ENCODE data around the gene PDGFA.

DNA sequence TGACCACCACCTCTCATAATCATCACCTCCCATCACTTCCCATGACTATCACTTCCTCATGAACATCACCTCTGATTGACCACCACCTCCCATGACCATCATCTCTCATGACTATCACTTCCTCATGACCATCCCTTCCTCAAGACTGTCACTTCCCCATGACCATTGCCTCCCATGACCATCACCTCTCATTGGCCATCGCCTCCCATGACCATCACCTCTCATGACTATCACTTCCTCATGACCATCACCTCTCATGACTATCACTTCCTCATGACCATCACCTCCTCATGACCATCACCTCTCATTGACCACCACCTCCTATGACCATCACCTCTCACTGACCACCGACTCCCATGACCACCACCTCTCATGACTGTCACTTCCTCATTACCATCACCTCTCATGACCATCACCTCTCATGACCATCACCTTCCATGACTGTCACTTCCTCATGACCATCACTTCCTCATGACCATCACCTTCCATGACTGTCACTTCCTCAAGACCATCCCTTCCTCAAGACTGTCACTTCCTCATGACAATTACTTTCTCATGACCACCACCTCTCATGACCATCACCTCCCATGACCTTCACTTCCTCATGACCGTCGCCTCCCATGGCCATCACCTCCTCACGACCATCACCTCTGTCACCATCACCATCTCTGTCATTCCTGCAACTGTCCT, 51.6 kb downstream of the PDGFA start:
- TF ChIP-seq, protein P1, sequence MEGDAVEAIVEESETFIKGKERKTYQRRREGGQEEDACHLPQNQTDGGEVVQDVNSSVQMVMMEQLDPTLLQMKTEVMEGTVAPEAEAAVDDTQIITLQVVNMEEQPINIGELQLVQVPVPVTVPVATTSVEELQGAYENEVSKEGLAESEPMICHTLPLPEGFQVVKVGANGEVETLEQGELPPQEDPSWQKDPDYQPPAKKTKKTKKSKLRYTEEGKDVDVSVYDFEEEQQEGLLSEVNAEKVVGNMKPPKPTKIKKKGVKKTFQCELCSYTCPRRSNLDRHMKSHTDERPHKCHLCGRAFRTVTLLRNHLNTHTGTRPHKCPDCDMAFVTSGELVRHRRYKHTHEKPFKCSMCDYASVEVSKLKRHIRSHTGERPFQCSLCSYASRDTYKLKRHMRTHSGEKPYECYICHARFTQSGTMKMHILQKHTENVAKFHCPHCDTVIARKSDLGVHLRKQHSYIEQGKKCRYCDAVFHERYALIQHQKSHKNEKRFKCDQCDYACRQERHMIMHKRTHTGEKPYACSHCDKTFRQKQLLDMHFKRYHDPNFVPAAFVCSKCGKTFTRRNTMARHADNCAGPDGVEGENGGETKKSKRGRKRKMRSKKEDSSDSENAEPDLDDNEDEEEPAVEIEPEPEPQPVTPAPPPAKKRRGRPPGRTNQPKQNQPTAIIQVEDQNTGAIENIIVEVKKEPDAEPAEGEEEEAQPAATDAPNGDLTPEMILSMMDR (IDR thresholded peaks at IDR 0.05) = no peak
- no peak for TF ChIP-seq POLR2A (IDR thresholded peaks at IDR 0.05)
